Colonic mucosa (tissue), 4 donors: Measurements from ENCODE around the gene SARDH. TPM values are rescaled to one million over a fixed set of nuclear protein-coding genes. Genes with fewer than 3 reads are reported as not detected.
"Not testable (repeated sequence)": the region's sequence is repeated elsewhere in the genome, so short reads cannot be mapped to it uniquely, and the experiment has no call there.

Source experiments
- DNase-seq: peaks from one replicate; pipeline ENCODE4 v3.0.0-alpha.2; 2020
- H3K27ac ChIP-seq: fragments of 200-600 bp; one replicate; pipeline ENCODE4 v1.8.0; 2021
- H3K27me3 ChIP-seq: fragments of 200-600 bp; one replicate; pipeline ENCODE4 v1.8.0; 2021
- H3K36me3 ChIP-seq: fragments of 200-600 bp; one replicate; pipeline ENCODE4 v1.8.0; 2021
- H3K4me1 ChIP-seq: fragments of 200-600 bp; one replicate; pipeline ENCODE4 v1.8.0; 2021; ENCODE audit warnings: mild to moderate bottlenecking
- H3K4me3 ChIP-seq: fragments of 200-600 bp; one replicate; pipeline ENCODE4 v1.8.0; 2021
- H3K9ac ChIP-seq, 2 donors: one replicate each; pipeline ENCODE4 v1.7.0; 2013; ENCODE audit warnings: control low read depth in 2 of 2, low read depth in 2 of 2, low read length in 2 of 2
- H3K9me3 ChIP-seq: fragments of 200-600 bp; one replicate; pipeline ENCODE4 v1.8.0; 2021
- CTCF ChIP-seq: fragments of 200-600 bp; IDR thresholded peaks from one replicate; pipeline ENCODE4 v1.8.0; 2022; ENCODE audit warnings: antibody characterized with exemption, mild to moderate bottlenecking
- intact Hi-C: fragments of 100-400 bp; cut with DNase I; formaldehyde crosslinking; loops from one replicate; pipeline ENCODE4 v1.14.1; 2022
- total RNA-seq, 2 donors: library from RNA; stranded (reverse); fragmentation: NEBNext Ultra II Directional in 1 of 2; extraction: Animal tissue kit (Norgen Biotek cat#: 25700) in 1 of 2; gene quantifications; one replicate each; pipeline ENCODE4 v1.2.1, GENCODE V29; 2021
- donor health status: healthy.
- donor health status: DM: no; HTN: no; CAD: no.
- donor health status: DM: no; HTN: no; CAD: no.

Gene SARDH
- total RNA-seq, 2 donors from 2014 or later = 0.66 to 1.3 TPM

DNA sequence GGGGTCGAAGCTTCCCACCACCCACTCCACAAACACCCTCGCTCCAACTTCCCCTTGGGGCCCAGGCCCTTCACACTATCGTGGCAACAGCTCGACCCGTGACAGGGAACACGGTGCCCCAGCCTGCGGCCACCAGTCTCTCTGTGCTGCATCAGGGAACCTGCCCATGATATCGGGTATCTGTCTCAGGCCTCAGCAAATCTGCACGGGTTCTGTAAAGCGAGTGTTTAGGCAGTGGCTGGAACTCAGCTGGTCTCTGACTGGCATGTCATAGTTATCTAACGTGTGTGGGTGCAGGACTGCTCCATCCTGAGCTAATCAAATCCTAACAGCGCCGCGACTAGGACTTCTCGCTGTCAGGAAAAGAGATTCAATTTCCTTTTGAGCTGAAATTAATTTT is 59.1 kb downstream of the SARDH start:
- DNase-seq = no peak
- H3K9me3 ChIP-seq = no peaks in the 10 kb centered on the region
- H3K36me3 ChIP-seq = no peaks in the 10 kb centered on the region
- H3K4me1 ChIP-seq = no peaks in the 10 kb centered on the region
- no peak overlapping the region for H3K9ac ChIP-seq
- no peak overlapping the region for H3K4me3 ChIP-seq
- H3K27me3 ChIP-seq = no peaks in the 10 kb centered on the region
- no peak for TF ChIP-seq CTCF
- no peak overlapping the region for H3K27ac ChIP-seq
- intact Hi-C loops = no loop called here

- no peaks in the 10 kb centered on the region for H3K27me3 ChIP-seq
- no peak for TF ChIP-seq CTCF
- H3K36me3 ChIP-seq = no peaks in the 10 kb centered on the region
- no peaks in the 10 kb centered on the region for H3K9me3 ChIP-seq
- no peak for DNase-seq
- H3K4me1 ChIP-seq = no peaks in the 10 kb centered on the region
- H3K27ac ChIP-seq = peak overlapping the region; percentile 4
- no peak overlapping the region for H3K9ac ChIP-seq
- intact Hi-C loops = no loop called here
- no peak overlapping the region for H3K4me3 ChIP-seq
Observed at GRCh38 chr9:133677126-133678010, 60.8 kb downstream of the SARDH start.

DNA sequence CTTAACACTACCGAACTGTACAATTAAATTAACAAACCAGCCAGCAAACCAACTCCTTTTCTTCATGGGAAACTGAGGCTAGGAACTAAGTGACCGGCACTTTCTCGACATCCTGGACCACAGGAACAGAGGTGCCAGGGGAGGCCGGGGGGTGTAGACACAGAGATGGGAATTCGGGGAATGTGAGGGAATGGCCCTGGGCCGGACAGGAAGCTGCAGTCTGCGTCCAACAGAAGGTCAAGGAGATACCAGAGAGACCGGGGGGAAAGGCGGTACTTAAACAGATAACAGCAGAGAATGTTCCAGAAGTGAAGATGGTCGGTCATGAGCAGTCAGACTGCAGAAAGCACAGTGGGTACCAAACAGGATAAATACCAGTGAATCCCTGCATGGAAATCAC is 61.7 kb downstream of the SARDH start:
- Histone ChIP-seq H3K9me3 (no peaks in the 10 kb centered on the region), H3K27me3 (no peaks in the 10 kb centered on the region), H3K9ac (no peak overlapping the region), H3K4me3 (no peak overlapping the region), H3K4me1 (no peaks in the 10 kb centered on the region), H3K27ac (peak overlapping the region; percentile 4), H3K36me3 (no peaks in the 10 kb centered on the region)
- TF ChIP-seq CTCF = no peak
- no peak for DNase-seq
- intact Hi-C loops = no loop called here

DNA sequence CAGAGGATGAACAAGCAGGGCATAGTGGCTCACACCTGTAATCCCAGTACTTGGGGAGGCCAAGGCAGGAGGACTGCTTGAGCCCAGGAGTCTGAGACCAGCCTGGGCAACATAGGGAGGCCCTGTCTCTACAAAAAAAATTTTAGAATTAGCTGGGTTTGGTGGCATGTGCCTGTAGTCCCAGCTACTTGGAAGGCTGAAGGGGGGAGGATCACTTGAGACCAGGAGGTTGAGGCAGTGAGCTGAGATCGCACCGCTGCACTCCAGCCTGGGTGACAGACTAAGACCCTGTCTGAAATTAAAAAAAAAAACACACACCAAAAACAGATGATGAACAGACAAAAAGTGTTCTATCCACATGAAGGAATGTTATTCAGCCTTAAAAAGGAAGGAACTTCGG is 62.4 kb downstream of the SARDH start:
- H3K27me3 ChIP-seq, H3K4me3 ChIP-seq, H3K27ac ChIP-seq, DNase-seq, intact Hi-C loops, H3K9ac ChIP-seq, H3K9me3 ChIP-seq, H3K4me1 ChIP-seq, H3K36me3 ChIP-seq: not testable (repeated sequence)

DNA sequence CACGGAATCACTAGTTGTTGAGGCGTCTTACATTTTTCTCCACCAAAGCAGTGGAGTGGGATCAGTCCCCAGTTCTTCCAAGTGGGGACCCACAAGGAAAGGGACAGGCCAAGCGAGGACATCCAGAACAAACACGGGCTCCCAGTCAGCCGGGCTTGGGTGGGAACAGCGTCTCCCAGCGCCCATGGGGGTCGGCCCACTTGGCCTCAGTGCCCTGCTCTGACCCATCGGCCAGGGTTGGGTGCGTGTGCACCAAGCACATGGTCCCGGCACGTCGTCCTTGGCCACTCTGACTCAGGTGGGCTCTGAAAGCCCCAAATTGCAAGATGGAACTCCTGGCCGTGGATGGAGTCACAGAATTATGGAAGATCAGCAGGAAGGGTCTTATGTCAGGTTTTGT is 64.1 kb downstream of the SARDH start:
- Histone ChIP-seq H3K9ac (no peak overlapping the region), H3K4me3 (no peak overlapping the region), H3K27me3 (no peaks in the 10 kb centered on the region), H3K9me3 (no peaks in the 10 kb centered on the region), H3K36me3 (no peaks in the 10 kb centered on the region), H3K4me1 (no peaks in the 10 kb centered on the region), H3K27ac (no peak overlapping the region)
- no peak for DNase-seq
- intact Hi-C loops = no loop called here
- no peak for TF ChIP-seq CTCF

DNA sequence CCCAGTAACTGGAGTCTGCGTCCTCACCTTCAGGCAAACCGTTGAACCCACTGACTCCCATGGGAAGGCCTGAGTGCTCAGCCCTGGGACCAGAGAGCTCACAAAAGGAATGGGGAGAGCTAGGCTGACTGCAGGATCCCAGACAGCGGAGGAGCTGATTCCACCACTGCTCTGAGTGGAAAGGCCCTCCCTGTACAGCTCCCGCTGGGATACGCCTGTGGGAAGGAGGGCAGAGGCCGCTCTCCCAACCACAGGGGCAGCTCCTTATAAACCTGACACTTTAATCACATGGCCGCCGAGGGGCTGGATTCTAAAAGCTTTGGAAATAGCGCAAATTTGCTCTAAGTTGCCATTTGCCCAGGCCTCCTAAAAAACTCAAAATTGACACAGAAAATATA is 64.9 kb downstream of the SARDH start:
- Histone ChIP-seq H3K9me3 (no peaks in the 10 kb centered on the region), H3K27me3 (no peaks in the 10 kb centered on the region), H3K27ac (no peak overlapping the region), H3K4me3 (no peak overlapping the region), H3K4me1 (no peaks in the 10 kb centered on the region), H3K36me3 (no peaks in the 10 kb centered on the region), H3K9ac (no peak overlapping the region)
- no peak for DNase-seq
- intact Hi-C loops = no loop called here
- no peak for TF ChIP-seq CTCF
